ENCODE data around the gene IGF1R. TPM values are rescaled to one million over a fixed set of nuclear protein-coding genes. Genes with fewer than 3 reads are reported as not detected.
"Not testable (repeated sequence)": the region's sequence is repeated elsewhere in the genome, so short reads cannot be mapped to it uniquely, and the experiment has no call there.

IGF1R gene
- total RNA-seq, 1 experiment from 2014 or later: 14.2 TPM

- DNase-seq (ENCODE audit: low read depth): no peak
Measured at GRCh38 chr15:98997312-98997711, 349.0 kb downstream of the IGF1R start.

GRCh38 chr15:98997755-98998154, 349.4 kb downstream of the IGF1R start:
- DNase-seq (ENCODE audit: low read depth): no peak

- no peak for DNase-seq (ENCODE audit: low read depth)
Measured at GRCh38 chr15:98998279-98998678, 349.9 kb downstream of the IGF1R start.

GRCh38 chr15:98999233-98999632, 350.9 kb downstream of the IGF1R start:
- DNase-seq (ENCODE audit: low read depth): no peak

- DNase-seq (ENCODE audit: low read depth): no peak
Measured at GRCh38 chr15:99002226-99002625, 353.9 kb downstream of the IGF1R start.

- DNase-seq (ENCODE audit: low read depth): not testable (repeated sequence)
Measured at GRCh38 chr15:99003317-99003716, 355.0 kb downstream of the IGF1R start.

GRCh38 chr15:99004998-99005974, 356.9 kb downstream of the IGF1R start:
- not testable (repeated sequence) for DNase-seq (ENCODE audit: low read depth)

- DNase-seq (ENCODE audit: low read depth): no peak
Measured at GRCh38 chr15:99006146-99006545, 357.8 kb downstream of the IGF1R start.

GRCh38 chr15:99006904-99007495, 358.7 kb downstream of the IGF1R start:
- no peak for DNase-seq (ENCODE audit: low read depth)

- no peak for DNase-seq (ENCODE audit: low read depth)
Measured at GRCh38 chr15:99009741-99010330, 361.5 kb downstream of the IGF1R start.

- no peak for DNase-seq (ENCODE audit: low read depth)
Measured at GRCh38 chr15:99010768-99011167, 362.4 kb downstream of the IGF1R start.

Data from Daoy (cell line).